GM13976 (cell line): Measurements from ENCODE around the gene PSMB1.

Source experiments
- DNase-seq: peaks from one replicate; pipeline ENCODE4 v3.0.0; 2012; ENCODE audit warnings: low spot score
- in situ Hi-C: fragments of 300-500 bp; cut with MboI; formaldehyde crosslinking; loops from one replicate; pipeline ENCODE4 v1.12.0; 2022; ENCODE audit warnings: low sequenced_read_pairs, mixed read lengths, inconsistent platforms; ENCODE audit not compliant: unreplicated experiment
- TF ChIP-seq, protein P1 (sequence below): IDR thresholded peaks from 2 replicates; pipeline ENCODE4 v1.5.1; 2012; ENCODE audit warnings: borderline replicate concordance, mild to moderate bottlenecking; ENCODE audit not compliant: insufficient read depth; ENCODE audit errors: extremely low read depth, missing control alignments, control extremely low read depth

PSMB1 gene

GRCh38 chr6:170583756-170584180 lies 30.7 kb upstream of the PSMB1 start:
- no peak for DNase-seq
- in situ Hi-C loops: no loop called here
- TF ChIP-seq, protein P1, sequence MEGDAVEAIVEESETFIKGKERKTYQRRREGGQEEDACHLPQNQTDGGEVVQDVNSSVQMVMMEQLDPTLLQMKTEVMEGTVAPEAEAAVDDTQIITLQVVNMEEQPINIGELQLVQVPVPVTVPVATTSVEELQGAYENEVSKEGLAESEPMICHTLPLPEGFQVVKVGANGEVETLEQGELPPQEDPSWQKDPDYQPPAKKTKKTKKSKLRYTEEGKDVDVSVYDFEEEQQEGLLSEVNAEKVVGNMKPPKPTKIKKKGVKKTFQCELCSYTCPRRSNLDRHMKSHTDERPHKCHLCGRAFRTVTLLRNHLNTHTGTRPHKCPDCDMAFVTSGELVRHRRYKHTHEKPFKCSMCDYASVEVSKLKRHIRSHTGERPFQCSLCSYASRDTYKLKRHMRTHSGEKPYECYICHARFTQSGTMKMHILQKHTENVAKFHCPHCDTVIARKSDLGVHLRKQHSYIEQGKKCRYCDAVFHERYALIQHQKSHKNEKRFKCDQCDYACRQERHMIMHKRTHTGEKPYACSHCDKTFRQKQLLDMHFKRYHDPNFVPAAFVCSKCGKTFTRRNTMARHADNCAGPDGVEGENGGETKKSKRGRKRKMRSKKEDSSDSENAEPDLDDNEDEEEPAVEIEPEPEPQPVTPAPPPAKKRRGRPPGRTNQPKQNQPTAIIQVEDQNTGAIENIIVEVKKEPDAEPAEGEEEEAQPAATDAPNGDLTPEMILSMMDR: no peak

DNA sequence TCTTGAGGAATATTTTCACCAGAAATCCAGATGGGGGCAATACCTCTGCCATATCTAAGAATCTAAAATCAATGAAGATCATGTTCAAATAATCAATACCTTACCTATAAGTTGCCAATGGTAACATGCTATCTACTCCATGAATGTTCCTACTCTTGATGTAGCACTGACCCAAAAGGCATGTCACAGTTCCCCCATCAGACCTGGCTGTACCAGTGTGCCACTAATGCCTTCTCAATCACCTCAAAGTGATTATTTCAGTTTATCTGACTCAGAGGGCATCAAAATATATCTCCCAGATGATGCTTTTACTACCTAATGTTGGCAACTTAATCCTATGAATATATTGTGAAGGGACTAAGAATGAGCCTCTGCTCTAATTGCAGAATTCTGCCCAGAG lies 25.8 kb upstream of the PSMB1 start:
- no peak for DNase-seq
- TF ChIP-seq, protein P1: no peak
- in situ Hi-C loops: no loop called here

DNA sequence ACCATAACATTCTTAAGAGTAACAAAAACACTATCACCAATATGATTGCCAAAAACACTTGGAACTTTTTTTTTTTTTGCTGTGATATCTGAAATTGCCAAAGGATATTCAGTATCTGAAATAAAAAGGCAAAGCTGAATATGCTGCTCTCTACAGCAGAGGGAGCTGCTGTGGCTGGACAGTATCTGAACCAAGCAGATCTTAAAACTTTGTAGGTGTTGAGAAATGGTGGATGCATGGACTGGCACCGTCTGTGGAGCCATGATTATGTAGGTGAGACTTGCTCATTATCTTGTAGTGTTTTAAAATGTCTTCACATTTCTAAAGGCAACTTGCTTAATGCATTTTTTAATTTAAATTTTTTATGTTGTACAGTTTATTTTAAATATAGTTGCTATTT lies 22.1 kb upstream of the PSMB1 start:
- no peak for DNase-seq
- in situ Hi-C loops: no loop called here
- TF ChIP-seq, protein P1: no peak

DNA sequence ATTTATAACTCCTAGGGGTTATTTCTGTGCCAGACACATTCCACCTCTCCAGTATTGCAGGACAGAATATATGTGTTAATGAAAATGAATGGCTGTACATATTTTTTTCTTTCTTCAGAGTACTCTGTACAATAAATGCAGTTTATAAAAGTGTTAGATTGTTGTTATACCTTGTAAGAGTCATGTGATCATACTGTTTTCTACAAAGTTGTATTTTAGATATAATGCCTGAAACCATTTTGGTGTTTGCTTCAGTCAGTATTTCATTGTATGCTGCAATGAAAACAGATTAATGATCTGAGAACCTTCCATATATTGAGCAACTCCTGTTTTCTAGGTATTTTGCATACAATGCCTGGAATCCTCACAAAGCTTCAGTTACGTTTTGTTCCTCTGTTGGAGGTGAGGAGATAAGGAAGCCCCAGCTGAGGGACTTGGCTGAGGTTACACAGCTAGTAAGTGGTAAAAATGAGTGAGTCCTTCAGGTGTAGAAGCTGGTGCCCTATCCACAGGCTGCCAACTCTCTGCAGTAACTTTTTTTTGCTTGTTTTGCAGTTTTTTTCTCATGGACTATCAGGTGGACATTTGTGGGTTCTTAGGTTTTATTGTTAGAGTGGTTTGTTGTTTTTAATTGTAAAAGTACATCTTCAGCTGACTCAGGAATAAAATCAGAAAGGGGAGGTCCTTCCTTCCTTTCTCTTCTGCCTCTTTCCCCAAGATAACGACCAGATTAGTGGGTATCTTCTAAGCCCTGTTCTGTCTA lies 19.8 kb upstream of the PSMB1 start:
- in situ Hi-C loops: no loop called here
- no peak for DNase-seq
- TF ChIP-seq, protein P1: no peak

GRCh38 chr6:170564936-170565530 lies 11.9 kb upstream of the PSMB1 start:
- DNase-seq: no peak
- TF ChIP-seq, protein P1: no peak
- in situ Hi-C loops: no loop called here

- in situ Hi-C loops: no loop called here
- no peak for DNase-seq
- TF ChIP-seq, protein P1: no peak
Measured at GRCh38 chr6:170561555-170561954, 8.4 kb upstream of the PSMB1 start.

- no peak for DNase-seq
- in situ Hi-C loops: no loop called here
- TF ChIP-seq, protein P1: no peak
Measured at GRCh38 chr6:170555305-170555704, 2.2 kb upstream of the PSMB1 start.
